Sigmoid colon (tissue), 3 donors: ENCODE results near the gene SEC14L1.

Source experiments
- CTCF ChIP-seq, 4 experiments: fragments of 450-650 bp in 3 of 4; fragments of 200-600 bp in 1 of 4; IDR thresholded peaks; one replicate each; pipeline ENCODE4 v1.5.1; 2016 to 2019; ENCODE audit warnings: antibody characterized with exemption in 4 of 4, mild to moderate bottlenecking in 3 of 4, moderate library complexity in 2 of 4
- POLR2A ChIP-seq, 2 donors: fragments of 450-650 bp; IDR thresholded peaks; one replicate each; pipeline ENCODE4 v1.6.1; 2016; ENCODE audit warnings: antibody characterized with exemption in 2 of 2, mild to moderate bottlenecking in 2 of 2, moderate library complexity in 2 of 2

DNA sequence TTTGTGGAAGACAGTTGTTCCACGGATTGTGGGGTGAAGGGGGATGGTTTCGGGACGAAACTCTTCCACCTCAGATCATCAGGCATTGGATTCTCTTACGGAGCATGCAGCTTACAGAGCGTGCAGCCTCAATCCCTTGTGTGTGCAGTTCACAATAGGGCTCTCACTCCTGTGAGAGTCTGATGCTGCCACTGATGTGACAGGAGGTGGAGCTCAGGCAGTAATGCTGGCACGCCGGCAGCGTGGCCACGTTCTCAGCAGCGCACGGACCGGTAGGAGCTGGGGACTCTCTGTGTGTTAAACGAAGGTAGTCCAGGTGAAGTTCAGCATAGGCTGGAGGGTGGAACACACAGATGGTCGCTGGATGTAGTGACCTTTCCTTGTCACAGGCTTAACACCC lies 37.8 kb downstream of the SEC14L1 start:
- TF ChIP-seq CTCF (IDR thresholded peaks at IDR 0.05) (no peak), POLR2A (IDR thresholded peaks at IDR 0.05) (no peak)
